Mucosa of rectum (tissue), 2 donors: ENCODE measurements around the gene PDPN.

Experiments used
- H3K27ac ChIP-seq, 2 donors: one replicate each; pipeline ENCODE4 v1.7.0; 2013; ENCODE audit warnings: inconsistent platforms in 2 of 2, low read depth in 2 of 2, low read length in 2 of 2
- H3K27me3 ChIP-seq, 2 donors: one replicate each; pipeline ENCODE4 v1.7.0; 2013; ENCODE audit warnings: low read length in 2 of 2; ENCODE audit not compliant: control insufficient read depth in 2 of 2, insufficient read depth in 2 of 2
- H3K36me3 ChIP-seq, 2 donors: one replicate each; pipeline ENCODE4 v1.7.0; 2013; ENCODE audit warnings: low read length in 2 of 2; ENCODE audit not compliant: control insufficient read depth in 2 of 2, insufficient read depth in 2 of 2
- H3K4me1 ChIP-seq, 2 donors: one replicate each; pipeline ENCODE4 v1.7.0; 2013; ENCODE audit warnings: low read length in 2 of 2, mild to moderate bottlenecking in 1 of 2; ENCODE audit not compliant: control insufficient read depth in 2 of 2, insufficient read depth in 2 of 2
- H3K4me3 ChIP-seq, 2 donors: one replicate each; pipeline ENCODE4 v1.7.0; 2013; ENCODE audit warnings: low read length in 2 of 2
- H3K9ac ChIP-seq, 2 donors: one replicate each; pipeline ENCODE4 v1.7.0; 2013; ENCODE audit warnings: low read length in 2 of 2, low read depth in 1 of 2, mild to moderate bottlenecking in 1 of 2
- H3K9me3 ChIP-seq, 2 donors: one replicate each; pipeline ENCODE4 v1.7.0; 2013; ENCODE audit warnings: low read length in 2 of 2; ENCODE audit not compliant: control insufficient read depth in 2 of 2
- donor health status: healthy.
- donor health status: Normal muscosa, but diverticular disease.

Gene PDPN

DNA sequence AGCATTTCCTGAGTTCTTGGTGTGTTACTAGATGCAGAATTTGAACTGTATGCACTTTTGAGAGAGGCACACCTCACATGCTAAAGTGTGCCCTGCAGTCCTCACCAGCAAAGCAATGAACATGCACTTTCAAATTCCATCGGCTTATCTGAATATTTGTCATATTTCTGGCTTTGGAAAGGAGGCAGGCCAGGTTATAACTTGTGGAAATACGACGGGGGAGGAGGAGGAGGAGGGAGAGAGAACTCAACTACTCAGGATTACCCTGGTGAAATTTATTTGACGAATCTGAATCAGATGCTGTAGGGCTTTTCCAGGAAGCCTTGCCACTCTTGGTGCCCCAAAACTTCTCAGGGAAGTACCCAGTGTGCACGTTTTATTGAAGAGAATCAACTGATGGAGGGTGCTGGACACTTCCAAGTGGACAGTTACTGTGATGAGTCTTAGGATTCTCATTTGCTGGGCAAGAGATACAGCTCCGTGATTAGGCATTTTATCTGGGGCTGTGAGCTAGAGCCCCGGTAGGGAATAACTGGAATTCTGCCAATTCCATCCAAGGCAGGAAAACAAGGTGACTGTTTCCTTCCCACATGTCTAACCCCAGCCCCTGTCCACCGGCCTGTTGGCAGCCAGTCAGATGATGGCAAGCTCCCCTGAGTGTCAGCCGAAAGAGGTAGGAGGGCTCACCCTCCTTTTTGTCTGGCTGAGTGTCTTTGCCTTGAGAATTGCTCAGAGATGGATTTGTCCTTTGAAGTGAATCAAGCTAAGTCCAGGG lies 3.8 kb downstream of the PDPN start:
- no peaks in the 10 kb centered on the region for H3K9me3 ChIP-seq
- no peaks in the 10 kb centered on the region for H3K4me1 ChIP-seq
- no peak overlapping the region for H3K27ac ChIP-seq
- H3K4me3 ChIP-seq = no peak overlapping the region
- no peaks in the 10 kb centered on the region for H3K36me3 ChIP-seq
- H3K27me3 ChIP-seq = peaks cover 3 to 14% of the 10 kb centered on the region in 2 donors
- H3K9ac ChIP-seq = no peak overlapping the region

DNA sequence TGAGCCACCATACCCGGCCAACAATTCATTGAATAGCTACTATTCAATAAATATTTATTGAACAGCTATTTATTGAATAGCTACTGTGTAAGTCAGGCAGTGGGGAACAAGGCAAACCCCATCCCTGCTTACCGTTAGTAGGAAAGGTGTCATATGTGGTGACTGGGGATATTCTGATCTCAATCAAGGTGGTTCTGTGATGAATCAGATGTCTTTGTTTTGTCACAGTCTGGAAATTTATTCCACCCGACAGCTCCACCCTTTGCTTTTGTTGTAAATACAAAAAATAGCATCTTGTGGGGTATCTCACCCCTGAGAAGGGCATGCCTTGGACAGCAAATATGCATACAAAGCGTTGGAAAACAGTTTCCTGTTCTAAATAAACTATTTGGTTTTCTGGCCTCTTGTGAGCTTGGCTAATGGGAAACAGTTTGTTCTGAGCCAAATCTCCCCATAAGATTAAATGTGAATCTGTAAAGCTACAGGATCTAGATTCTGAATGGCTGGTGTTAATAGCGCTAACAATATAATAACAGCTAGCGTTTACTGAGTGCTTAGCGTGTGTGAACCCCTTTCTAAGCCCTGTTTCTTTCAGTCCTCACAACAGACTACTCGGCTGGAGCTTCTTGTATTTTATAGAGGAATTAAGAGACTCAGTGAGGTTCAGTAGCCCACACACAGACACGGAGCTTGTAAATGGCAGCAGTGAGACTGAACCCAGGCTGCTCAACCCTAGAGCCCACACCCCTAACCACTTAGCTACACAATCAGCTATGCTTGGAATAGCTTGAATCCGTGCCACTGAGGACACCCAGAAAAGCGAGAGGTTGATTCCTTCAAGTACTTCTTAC lies 5.5 kb downstream of the PDPN start:
- peaks cover 0 to 14% of the 10 kb centered on the region in 2 donors for H3K27me3 ChIP-seq
- H3K36me3 ChIP-seq = no peaks in the 10 kb centered on the region
- H3K4me1 ChIP-seq = peaks cover 0 to 8% of the 10 kb centered on the region in 2 donors
- H3K4me3 ChIP-seq = no peak overlapping the region
- H3K9me3 ChIP-seq = no peaks in the 10 kb centered on the region
- H3K27ac ChIP-seq = no peak overlapping the region
- no peak overlapping the region for H3K9ac ChIP-seq

GRCh38 chr1:13590486-13590885 lies 6.9 kb downstream of the PDPN start:
- H3K36me3 ChIP-seq = no peaks in the 10 kb centered on the region
- H3K9me3 ChIP-seq = no peaks in the 10 kb centered on the region
- H3K4me1 ChIP-seq = peaks cover 0 to 9% of the 10 kb centered on the region in 2 donors
- H3K9ac ChIP-seq = no peak overlapping the region
- H3K4me3 ChIP-seq = no peak overlapping the region
- no peak overlapping the region for H3K27ac ChIP-seq
- H3K27me3 ChIP-seq = peaks cover 0 to 9% of the 10 kb centered on the region in 2 donors

DNA sequence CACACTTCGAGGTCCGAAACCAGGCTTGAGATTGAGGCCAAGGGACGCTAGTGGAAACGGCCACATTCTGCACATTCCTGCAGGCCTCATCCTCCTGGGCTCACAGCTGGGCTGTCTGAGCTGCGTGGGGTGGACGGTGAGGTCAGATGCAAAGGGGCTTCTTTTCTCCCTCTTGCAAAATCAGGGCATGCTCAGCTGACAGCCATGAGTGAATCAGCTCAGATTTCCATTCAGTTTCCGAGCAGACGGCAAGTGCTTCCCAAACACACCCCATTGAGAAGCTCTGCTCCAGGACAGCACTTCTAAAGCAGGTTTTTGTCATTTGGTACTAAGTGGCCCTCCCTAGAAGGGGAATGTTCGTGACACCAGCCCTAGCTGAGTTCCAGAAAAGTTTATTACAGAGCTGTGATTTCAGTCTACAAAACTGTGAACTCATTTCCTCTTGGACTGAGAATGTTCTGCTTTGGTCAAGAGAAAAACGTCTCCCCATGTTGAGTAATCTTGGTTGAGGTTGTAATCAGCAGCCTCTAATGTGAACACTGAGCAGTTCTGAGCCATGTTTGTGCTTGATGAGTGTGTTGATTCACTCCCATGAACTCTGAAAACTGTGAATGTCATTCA lies 10.0 kb downstream of the PDPN start:
- Histone ChIP-seq H3K4me3 (no peak overlapping the region), H3K36me3 (no peaks in the 10 kb centered on the region), H3K27ac (peak overlapping the region; percentile 25 to 64), H3K9me3 (no peaks in the 10 kb centered on the region), H3K9ac (no peak overlapping the region), H3K4me1 (peaks cover 0 to 9% of the 10 kb centered on the region in 2 donors), H3K27me3 (no peaks in the 10 kb centered on the region)

- Histone ChIP-seq H3K27ac (no peak overlapping the region), H3K9me3 (no peaks in the 10 kb centered on the region), H3K9ac (no peak overlapping the region), H3K36me3 (no peaks in the 10 kb centered on the region), H3K4me1 (peaks cover 0 to 9% of the 10 kb centered on the region in 2 donors), H3K4me3 (no peak overlapping the region), H3K27me3 (no peaks in the 10 kb centered on the region)
Measured at GRCh38 chr1:13595411-13595810, 11.8 kb downstream of the PDPN start.

- Histone ChIP-seq H3K27ac (no peak overlapping the region), H3K4me3 (no peak overlapping the region), H3K27me3 (no peaks in the 10 kb centered on the region), H3K9me3 (no peaks in the 10 kb centered on the region), H3K9ac (no peak overlapping the region), H3K4me1 (peaks cover 0 to 9% of the 10 kb centered on the region in 2 donors), H3K36me3 (no peaks in the 10 kb centered on the region)
Measured at GRCh38 chr1:13597166-13597565, 13.5 kb downstream of the PDPN start.

- Histone ChIP-seq H3K27me3 (no peaks in the 10 kb centered on the region), H3K9me3 (no peaks in the 10 kb centered on the region), H3K36me3 (no peaks in the 10 kb centered on the region), H3K9ac (no peak overlapping the region), H3K4me1 (no peaks in the 10 kb centered on the region), H3K27ac (no peak overlapping the region), H3K4me3 (no peak overlapping the region)
Measured at GRCh38 chr1:13600762-13601453, 17.3 kb downstream of the PDPN start.

DNA sequence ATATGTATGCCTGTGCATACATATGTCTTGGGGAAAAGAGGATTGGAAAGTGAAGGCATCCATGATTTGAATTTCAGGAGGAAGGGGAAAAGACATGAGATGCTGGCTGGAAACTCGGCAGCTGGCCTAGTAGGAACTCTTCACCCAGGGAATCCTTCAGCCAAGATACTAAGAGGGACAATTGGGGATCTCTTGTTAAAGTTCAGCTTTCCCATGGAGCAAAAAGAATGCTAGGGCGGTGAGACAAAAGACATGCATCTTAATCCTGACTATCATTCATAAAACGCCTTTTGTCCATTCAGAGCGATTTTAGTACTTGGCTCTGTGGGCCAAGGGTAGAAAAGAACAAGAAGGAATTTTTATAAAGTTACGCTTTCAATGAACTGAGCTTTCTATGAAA lies 20.5 kb downstream of the PDPN start:
- Histone ChIP-seq H3K27ac (no peak overlapping the region), H3K9ac (no peak overlapping the region), H3K4me1 (no peaks in the 10 kb centered on the region), H3K9me3 (no peaks in the 10 kb centered on the region), H3K27me3 (no peaks in the 10 kb centered on the region), H3K4me3 (no peak overlapping the region), H3K36me3 (no peaks in the 10 kb centered on the region)

DNA sequence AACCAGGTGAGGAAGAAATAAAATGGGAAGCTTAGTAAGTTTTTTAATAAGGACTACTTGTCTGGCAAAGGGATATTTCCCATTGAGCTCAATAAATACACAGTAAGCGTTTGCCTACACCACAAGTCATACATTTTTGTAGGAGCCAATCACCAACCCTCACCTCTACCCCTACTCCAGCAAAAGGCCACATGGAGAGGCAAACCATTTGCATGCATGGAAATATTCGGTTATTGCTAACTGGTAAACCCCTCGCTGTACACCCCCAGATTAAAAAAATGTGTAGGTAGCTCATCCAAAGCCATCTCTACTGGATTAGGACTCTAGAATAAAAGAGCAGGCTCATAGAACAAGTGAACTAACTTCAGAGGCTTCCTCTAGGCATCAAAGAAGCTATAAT lies 21.1 kb downstream of the PDPN start:
- Histone ChIP-seq H3K4me1 (no peaks in the 10 kb centered on the region), H3K4me3 (no peak overlapping the region), H3K36me3 (no peaks in the 10 kb centered on the region), H3K9me3 (no peaks in the 10 kb centered on the region), H3K27me3 (no peaks in the 10 kb centered on the region), H3K27ac (no peak overlapping the region), H3K9ac (no peak overlapping the region)
